DMS114 treated with DMSO at 0.1 percent for 48 hours (cell line): Measurements from ENCODE around the gene YEATS2.
"Not testable (repeated sequence)": the region's sequence is repeated elsewhere in the genome, so short reads cannot be mapped to it uniquely, and the experiment has no call there.

Source experiments
- DNase-seq: peaks from one replicate; lab custom pipeline; 2025; ENCODE audit not compliant: unreplicated experiment; lab: John Stamatoyannopoulos, UW

Gene YEATS2

GRCh38 chr3:183711516-183711915 lies 13.9 kb downstream of the YEATS2 start:
- no peak for DNase-seq

GRCh38 chr3:183714622-183715021 lies 17.0 kb downstream of the YEATS2 start:
- no peak for DNase-seq

- no peak for DNase-seq
Observed at GRCh38 chr3:183718012-183718411, 20.4 kb downstream of the YEATS2 start.

GRCh38 chr3:183725387-183725786 lies 27.8 kb downstream of the YEATS2 start:
- DNase-seq = no peak

- no peak for DNase-seq
Observed at GRCh38 chr3:183728204-183728603, 30.6 kb downstream of the YEATS2 start.

- no peak for DNase-seq
Observed at GRCh38 chr3:183730361-183730760, 32.8 kb downstream of the YEATS2 start.

- DNase-seq = no peak
Observed at GRCh38 chr3:183731611-183732010, 34.0 kb downstream of the YEATS2 start.

GRCh38 chr3:183733553-183733952 lies 36.0 kb downstream of the YEATS2 start:
- no peak for DNase-seq

GRCh38 chr3:183734750-183735494 lies 37.3 kb downstream of the YEATS2 start:
- no peak for DNase-seq

GRCh38 chr3:183737116-183737515 lies 39.5 kb downstream of the YEATS2 start:
- DNase-seq = no peak

GRCh38 chr3:183740154-183740553 lies 42.6 kb downstream of the YEATS2 start:
- DNase-seq = not testable (repeated sequence)

- no peak for DNase-seq
Observed at GRCh38 chr3:183743231-183743630, 45.6 kb downstream of the YEATS2 start.

- DNase-seq = no peak
Observed at GRCh38 chr3:183745300-183746098, 47.9 kb downstream of the YEATS2 start.

GRCh38 chr3:183754052-183754451 lies 56.5 kb downstream of the YEATS2 start:
- DNase-seq = no peak

- no peak for DNase-seq
Observed at GRCh38 chr3:183762304-183762703, 64.7 kb downstream of the YEATS2 start.

GRCh38 chr3:183764847-183765731 lies 67.5 kb downstream of the YEATS2 start:
- DNase-seq = no peak

GRCh38 chr3:183766107-183766506 lies 68.5 kb downstream of the YEATS2 start:
- no peak for DNase-seq

- DNase-seq = peak; percentile 65
Observed at GRCh38 chr3:183766745-183767606, 69.4 kb downstream of the YEATS2 start.

- no peak for DNase-seq
Observed at GRCh38 chr3:183768114-183768513, 70.5 kb downstream of the YEATS2 start.

GRCh38 chr3:183769453-183769852 lies 71.9 kb downstream of the YEATS2 start:
- no peak for DNase-seq
